Body of pancreas (tissue), 4 donors: ENCODE data around the gene TBRG1. TPM values are rescaled to one million over a fixed set of nuclear protein-coding genes. Genes with fewer than 3 reads are reported as not detected.

Experiments used
- ATAC-seq: fragments of 150-250 bp; one replicate; pipeline ENCODE4 v1.9.1; 2016
- DNase-seq, 4 donors: peaks; one replicate each; pipeline ENCODE4 v3.0.0-alpha.2; 2019
- H3K27ac ChIP-seq, 4 donors: fragments of 200-600 bp; sonication (generic); 1 replicate in 3 of 4; 2 replicates in 1 of 4; pipeline versions ENCODE4 v1.5.1 to v1.6.1; 2016 to 2019; ENCODE audit warnings: mild to moderate bottlenecking in 1 of 4, mixed read lengths in 1 of 4, moderate library complexity in 1 of 4
- H3K27me3 ChIP-seq, 2 donors: fragments of 200-600 bp; sonication (generic); one replicate each; pipeline ENCODE4 v1.6.0; 2016; ENCODE audit warnings: mild to moderate bottlenecking in 1 of 2
- H3K36me3 ChIP-seq, 2 donors: fragments of 200-600 bp; sonication (generic); replicated peaks in 1 of 2; 2 replicates each; pipeline ENCODE4 v1.5.1; 2016; ENCODE audit warnings: low read depth in 2 of 2; ENCODE audit not compliant: insufficient read depth in 1 of 2
- H3K4me1 ChIP-seq: fragments of 200-600 bp; sonication (generic); one replicate; pipeline ENCODE4 v1.6.0; 2016
- H3K4me3 ChIP-seq, 2 donors: fragments of 200-600 bp; sonication (generic); 1 replicate in 1 of 2; 2 replicates in 1 of 2; pipeline ENCODE4 v1.5.1; 2016 to 2019
- H3K9me3 ChIP-seq, 3 donors: fragments of 200-600 bp; sonication (generic); 1 replicate in 2 of 3; 2 replicates in 1 of 3; pipeline ENCODE4 v1.5.1; 2016
- CTCF ChIP-seq, 7 experiments: fragments of 450-650 bp in 4 of 7; fragments of 200-600 bp in 3 of 7; sonication (generic) in 3 of 7; IDR thresholded peaks; one replicate each; pipeline ENCODE4 v1.5.1; 2016 to 2019; ENCODE audit warnings: antibody characterized with exemption in 7 of 7
- POLR2A ChIP-seq, 3 donors: fragments of 450-650 bp; IDR thresholded peaks; one replicate each; pipeline ENCODE4 v1.6.1; 2016; ENCODE audit warnings: antibody characterized with exemption in 3 of 3, mild to moderate bottlenecking in 2 of 3
- WGBS, 2 donors: methylation state at CpG; one replicate each; pipeline ENCODE4 v1.1.5; 2017; 5-methylcytosine and 5-hydroxymethylcytosine counted together
- intact Hi-C: fragments of 100-400 bp; cut with DNase I; formaldehyde crosslinking; loops from one replicate; pipeline ENCODE4 v1.15.1; 2023
- total RNA-seq, 2 donors: library from RNA; depleted of rRNA; stranded (reverse); fragments of >200 nt; gene quantifications; one replicate each; pipeline ENCODE4 v1.1.0, GENCODE V29; 2016

The TBRG1 gene
- total RNA-seq, 2 donors from 2014 or later = 18.9 to 23.4 TPM

- WGBS, 2 donors = 85 to 93% methylated on average over 3 of the region's 3 CpGs
- Histone ChIP-seq H3K4me3 (no peak overlapping the region), H3K9me3 (no peaks in the 10 kb centered on the region), H3K4me1 (peaks cover 7% of the 10 kb centered on the region), H3K36me3 (peaks cover 0 to 2% of the 10 kb centered on the region in 2 donors), H3K27ac (no peak overlapping the region), H3K27me3 (no peaks in the 10 kb centered on the region)
- DNase-seq (no peak), ATAC-seq (no peak)
- intact Hi-C loops = loop anchor here (10.0 kb wide), 1 partner anchor 762 kb away; no protein-coding TSS in a partner anchor
- TF ChIP-seq CTCF (IDR thresholded peaks at IDR 0.05) (no peak), POLR2A (IDR thresholded peaks at IDR 0.05) (no peak)
Measured at GRCh38 chr11:124642628-124643027, 20.0 kb downstream of the TBRG1 start.

- Histone ChIP-seq H3K36me3 (peaks cover 0 to 2% of the 10 kb centered on the region in 2 donors), H3K4me3 (no peak overlapping the region), H3K9me3 (no peaks in the 10 kb centered on the region), H3K27ac (no peak overlapping the region), H3K27me3 (no peaks in the 10 kb centered on the region), H3K4me1 (peaks cover 7% of the 10 kb centered on the region)
- TF ChIP-seq CTCF (IDR thresholded peaks at IDR 0.05) (no peak), POLR2A (IDR thresholded peaks at IDR 0.05) (no peak)
- intact Hi-C loops = loop anchor here (10.0 kb wide), 1 partner anchor 762 kb away; no protein-coding TSS in a partner anchor
- 80 to 83% methylated on average over 10 of the region's 10 CpGs for WGBS, 2 donors
- ATAC-seq (no peak), DNase-seq (no peak)
Measured at GRCh38 chr11:124643042-124643604, 20.5 kb downstream of the TBRG1 start.

GRCh38 chr11:124643605-124644425 is 21.2 kb downstream of the TBRG1 start:
- H3K9me3 ChIP-seq = no peaks in the 10 kb centered on the region
- TF ChIP-seq POLR2A (IDR thresholded peaks at IDR 0.05) (no peak), CTCF (IDR thresholded peaks at IDR 0.05) (no peak)
- no peak for DNase-seq
- intact Hi-C loops = loop anchor here (10.0 kb wide), 1 partner anchor 761 kb away; no protein-coding TSS in a partner anchor
- 22 to 27% methylated on average over 3 of the region's 3 CpGs for WGBS, 2 donors
- ATAC-seq = no peak
- H3K4me1 ChIP-seq = peaks cover 7% of the 10 kb centered on the region
- no peak overlapping the region for H3K27ac ChIP-seq
- H3K36me3 ChIP-seq = no peaks in the 10 kb centered on the region
- H3K4me3 ChIP-seq = no peak overlapping the region
- H3K27me3 ChIP-seq = no peaks in the 10 kb centered on the region

GRCh38 chr11:124644426-124645280 is 22.0 kb downstream of the TBRG1 start:
- TF ChIP-seq POLR2A (IDR thresholded peaks at IDR 0.05) (no peak), CTCF (IDR thresholded peaks at IDR 0.05) (peak; percentile 67 to 88 (median 84))
- ATAC-seq (peak; percentile 97), DNase-seq (peak; percentile 59 to 73 (median 70))
- Histone ChIP-seq H3K27me3 (no peaks in the 10 kb centered on the region), H3K27ac (no peak overlapping the region), H3K4me1 (peaks cover 7% of the 10 kb centered on the region), H3K9me3 (no peaks in the 10 kb centered on the region), H3K4me3 (no peak overlapping the region), H3K36me3 (no peaks in the 10 kb centered on the region)
- intact Hi-C loops = loop anchor here (10.0 kb wide), 1 partner anchor 760 kb away; no protein-coding TSS in a partner anchor
- WGBS, 2 donors = 16 to 19% methylated on average over 16 of the region's 16 CpGs
